Measurements from ENCODE around the gene NBEAL2.

The NBEAL2 gene

DNA sequence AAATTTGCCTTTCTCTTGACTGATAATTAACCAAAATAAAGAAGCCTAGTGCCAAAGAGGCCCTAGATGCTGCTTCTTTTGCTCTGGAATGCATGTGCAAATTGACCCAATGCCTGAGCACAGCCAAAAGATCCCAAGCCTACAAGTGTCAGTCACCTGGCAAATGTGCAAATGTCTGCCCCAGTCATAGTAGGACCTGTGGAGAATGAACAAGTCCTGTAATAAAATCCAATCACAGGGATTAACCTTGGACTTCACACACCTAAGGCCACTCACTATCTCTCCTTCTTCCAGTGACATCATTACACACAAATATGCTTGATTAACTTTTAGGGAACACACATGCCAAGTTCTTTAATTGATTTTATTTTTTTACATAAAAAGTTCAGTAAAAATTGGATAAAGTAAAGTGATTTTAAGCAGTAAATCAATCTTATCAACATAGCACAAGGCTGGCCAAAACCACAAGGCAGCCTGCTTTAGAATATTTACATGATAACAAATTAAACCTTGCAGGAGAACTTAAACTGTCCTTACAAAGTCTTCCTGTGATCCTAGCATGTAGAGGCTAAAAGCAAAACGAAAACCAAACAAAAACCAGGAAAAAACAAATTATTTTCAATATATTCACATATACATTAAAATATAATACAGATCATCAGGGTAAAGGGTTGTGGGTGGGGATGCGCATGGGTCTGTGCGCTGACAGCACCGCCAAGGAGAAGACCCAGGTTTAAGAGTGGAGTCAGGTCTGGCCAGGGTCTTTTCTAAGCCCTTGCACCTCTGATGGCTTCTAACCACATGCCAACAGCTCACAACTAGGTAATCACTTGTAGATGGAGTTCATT lies 36.8 kb downstream of the NBEAL2 start:
- Histone ChIP-seq H3K9me3 (no peaks in the 10 kb centered on the region), H3K27me3 (no peaks in the 10 kb centered on the region), H3K4me1 (no peaks in the 10 kb centered on the region), H3K4me3 (ENCODE audit: low read depth, low read length) (no peak overlapping the region), H3K36me3 (peaks cover 4% of the 10 kb centered on the region; the same call in 1 of the 2 replicates)
- TF ChIP-seq CTCF (IDR thresholded peaks at IDR 0.05; ENCODE audit: low read depth, low read length): no peak
- no peak for DNase-seq

- no peak for TF ChIP-seq CTCF (IDR thresholded peaks at IDR 0.05; ENCODE audit: low read depth, low read length)
- Histone ChIP-seq H3K36me3 (peaks cover 4% of the 10 kb centered on the region; the same call in 1 of the 2 replicates), H3K4me1 (no peaks in the 10 kb centered on the region), H3K9me3 (no peaks in the 10 kb centered on the region), H3K27me3 (no peaks in the 10 kb centered on the region), H3K4me3 (ENCODE audit: low read depth, low read length) (no peak overlapping the region)
- DNase-seq: no peak
Measured at GRCh38 chr3:47016934-47017435, 37.5 kb downstream of the NBEAL2 start.

GRCh38 chr3:47017504-47018268 lies 38.2 kb downstream of the NBEAL2 start:
- Histone ChIP-seq H3K4me3 (ENCODE audit: low read depth, low read length) (no peak overlapping the region), H3K4me1 (no peaks in the 10 kb centered on the region)

DNA sequence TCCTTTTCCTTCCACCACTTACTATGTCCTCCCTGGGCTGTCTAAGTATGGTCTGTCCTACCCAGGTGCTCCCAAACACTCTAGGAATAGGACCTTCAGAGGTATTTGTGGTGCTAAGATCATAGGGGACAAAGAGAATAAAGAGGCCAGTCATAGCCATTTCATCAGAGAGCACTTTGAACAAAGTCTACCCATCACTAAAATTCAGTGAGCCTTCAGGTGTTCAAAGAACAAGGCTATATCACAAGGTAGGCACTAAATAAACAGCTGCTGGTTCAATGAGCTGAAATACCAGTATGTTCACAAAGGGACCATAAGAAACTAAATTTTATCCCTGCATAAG lies 38.8 kb downstream of the NBEAL2 start:
- no peak overlapping the region for H3K4me3 ChIP-seq (ENCODE audit: low read depth, low read length)
- H3K27me3 ChIP-seq: no peaks in the 10 kb centered on the region
- H3K36me3 ChIP-seq: peaks cover 4% of the 10 kb centered on the region; the same call in 1 of the 2 replicates
- DNase-seq: no peak
- H3K4me1 ChIP-seq: no peaks in the 10 kb centered on the region
- no peaks in the 10 kb centered on the region for H3K9me3 ChIP-seq
- no peak for TF ChIP-seq CTCF (IDR thresholded peaks at IDR 0.05; ENCODE audit: low read depth, low read length)

More at GRCh38 chr3:47017504-47018268, 38.2 kb downstream of the NBEAL2 start:
- no peaks in the 10 kb centered on the region for H3K9me3 ChIP-seq
- H3K36me3 ChIP-seq: peaks cover 4% of the 10 kb centered on the region; the same call in 1 of the 2 replicates
- DNase-seq: no peak
- TF ChIP-seq CTCF (IDR thresholded peaks at IDR 0.05; ENCODE audit: low read depth, low read length): no peak
- no peaks in the 10 kb centered on the region for H3K27me3 ChIP-seq

DNA sequence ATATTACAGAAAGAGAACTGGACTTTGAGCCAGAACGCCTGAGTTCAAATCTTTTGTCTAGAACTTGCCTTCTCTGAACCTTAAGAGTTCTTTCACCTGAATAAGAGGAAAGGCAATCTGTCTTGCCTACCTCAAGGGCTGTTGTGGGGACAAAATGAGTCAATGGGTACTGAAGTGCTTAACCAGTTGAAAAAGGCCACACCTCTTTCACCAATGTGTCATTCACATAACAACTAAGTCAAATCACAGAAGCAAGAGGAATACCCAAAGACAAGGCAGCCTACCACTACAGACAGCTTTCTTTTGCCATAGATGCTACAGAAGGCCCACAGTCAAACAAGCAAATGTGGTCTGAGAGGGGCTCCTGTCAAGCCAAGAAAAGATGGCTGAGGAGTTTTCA lies 39.7 kb downstream of the NBEAL2 start:
- Histone ChIP-seq H3K9me3 (no peaks in the 10 kb centered on the region), H3K36me3 (peaks cover 4% of the 10 kb centered on the region; the same call in 1 of the 2 replicates), H3K4me3 (ENCODE audit: low read depth, low read length) (no peak overlapping the region), H3K4me1 (no peaks in the 10 kb centered on the region), H3K27me3 (no peaks in the 10 kb centered on the region)
- DNase-seq: no peak
- no peak for TF ChIP-seq CTCF (IDR thresholded peaks at IDR 0.05; ENCODE audit: low read depth, low read length)
